Measurements from ENCODE around the gene C1orf115. TPM values are rescaled to one million over a fixed set of nuclear protein-coding genes. Genes with fewer than 3 reads are reported as not detected.
"Not testable (repeated sequence)": the region's sequence is repeated elsewhere in the genome, so short reads cannot be mapped to it uniquely, and the experiment has no call there.

The C1orf115 gene, protein sequence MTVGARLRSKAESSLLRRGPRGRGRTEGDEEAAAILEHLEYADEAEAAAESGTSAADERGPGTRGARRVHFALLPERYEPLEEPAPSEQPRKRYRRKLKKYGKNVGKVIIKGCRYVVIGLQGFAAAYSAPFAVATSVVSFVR
- 10 to 100 TPM; 22.9 to 31.2 TPM for total RNA-seq
- long read RNA-seq, partial matches to known transcripts, result 4 of 4 reads
- long read RNA-seq, other reads (novel, unspliced or antisense), result 0 of 4 reads

- ATAC-seq, result peak; percentile 97 to 98
- intact Hi-C loops (cut with DNase I), result loop anchor here (2.0 to 5.0 kb wide), 2 partner anchors 42 kb away; no protein-coding TSS in a partner anchor
- DNase-seq, result peak; percentile 77
Measured at GRCh38 chr1:220690140-220691052, at the start of gene C1orf115. Gene C1orf115 (plus strand): TSS chr1:220690363. CDS start chr1:220690403, 40 bp downstream.

DNA sequence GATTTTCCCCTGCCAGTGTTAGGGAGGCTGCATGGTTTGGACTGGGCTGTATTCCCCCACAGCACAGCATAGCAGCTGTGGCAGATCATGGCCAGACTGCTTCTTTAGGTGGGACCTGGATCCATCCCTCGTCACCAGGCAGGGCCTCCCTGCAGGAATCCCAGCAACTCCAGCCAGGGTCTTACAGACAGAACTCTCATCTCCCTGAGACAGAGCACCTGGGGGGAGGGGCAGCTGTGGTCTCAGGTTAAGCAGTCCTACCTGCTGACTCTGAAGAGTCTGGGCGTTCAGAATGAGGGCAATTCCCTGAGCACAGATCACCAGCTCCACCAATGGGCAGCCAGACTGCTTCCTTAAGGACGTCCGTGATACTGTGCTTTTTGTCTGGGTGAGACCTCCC is 47.9 kb upstream of the C1orf115 start:
- ATAC-seq, result no peak
- intact Hi-C loops (cut with DNase I), result no loop called here
- DNase-seq, result no peak

DNA sequence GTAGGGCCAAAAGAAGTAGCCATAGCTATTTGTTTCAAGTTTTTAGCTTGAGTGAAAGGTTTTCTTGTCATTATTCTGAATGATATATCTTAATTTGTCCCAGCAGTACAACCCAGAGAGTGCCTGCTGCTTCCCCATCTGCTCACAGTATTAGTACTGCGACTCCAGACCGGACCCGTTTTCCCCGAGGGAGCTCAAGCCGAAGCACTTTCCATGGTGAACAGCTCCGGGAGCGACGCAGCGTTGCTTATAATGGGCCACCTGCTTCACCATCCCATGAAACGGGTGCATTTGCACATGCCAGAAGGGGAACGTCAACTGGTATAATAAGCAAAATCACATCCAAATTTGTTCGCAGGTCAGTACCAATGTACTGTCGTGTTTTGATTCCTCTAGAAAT is 37.2 kb upstream of the C1orf115 start:
- no peak for ATAC-seq
- intact Hi-C loops (cut with DNase I), result no loop called here

GRCh38 chr1:220655509-220655908 is 34.7 kb upstream of the C1orf115 start:
- intact Hi-C loops (cut with DNase I), result no loop called here
- no peak for ATAC-seq
- DNase-seq, result no peak

More for the DNA sequence above, 37.2 kb upstream of the C1orf115 start:
- no peak for DNase-seq

- ATAC-seq (no peak), DNase-seq (no peak)
- intact Hi-C loops (cut with DNase I), result no loop called here
Measured at GRCh38 chr1:220655961-220656740, 34.0 kb upstream of the C1orf115 start.

GRCh38 chr1:220666349-220666748 is 23.8 kb upstream of the C1orf115 start:
- ATAC-seq (no peak), DNase-seq (no peak)
- intact Hi-C loops (cut with DNase I), result no loop called here

GRCh38 chr1:220669005-220669404 is 21.2 kb upstream of the C1orf115 start:
- intact Hi-C loops (cut with DNase I), result no loop called here
- no peak for DNase-seq
- no peak for ATAC-seq

DNA sequence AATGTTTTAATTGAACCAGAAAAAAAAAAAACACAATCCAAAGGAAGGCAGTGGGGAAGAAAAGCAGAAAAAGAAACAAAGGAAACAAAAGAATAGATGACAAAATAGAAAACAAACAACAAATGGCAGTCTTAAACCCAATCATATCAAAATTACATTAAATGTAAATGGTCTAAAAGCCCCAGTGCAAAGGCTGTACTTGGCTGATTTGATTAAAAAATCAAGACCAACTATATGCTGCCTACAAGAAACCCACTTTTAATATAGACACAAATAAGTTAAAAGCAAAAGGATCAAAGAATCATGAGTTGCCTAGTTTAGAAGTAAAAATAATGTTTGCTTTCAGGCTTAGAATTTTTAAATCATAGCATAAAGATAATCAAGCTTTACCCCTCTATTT is 19.8 kb upstream of the C1orf115 start:
- DNase-seq, result no peak
- ATAC-seq, result no peak
- intact Hi-C loops (cut with DNase I), result no loop called here

- ATAC-seq, result no peak
- intact Hi-C loops (cut with DNase I), result no loop called here
- no peak for DNase-seq
Measured at GRCh38 chr1:220673921-220674320, 16.2 kb upstream of the C1orf115 start.

GRCh38 chr1:220677251-220677650 is 12.9 kb upstream of the C1orf115 start:
- ATAC-seq, result no peak
- intact Hi-C loops (cut with DNase I), result no loop called here

DNA sequence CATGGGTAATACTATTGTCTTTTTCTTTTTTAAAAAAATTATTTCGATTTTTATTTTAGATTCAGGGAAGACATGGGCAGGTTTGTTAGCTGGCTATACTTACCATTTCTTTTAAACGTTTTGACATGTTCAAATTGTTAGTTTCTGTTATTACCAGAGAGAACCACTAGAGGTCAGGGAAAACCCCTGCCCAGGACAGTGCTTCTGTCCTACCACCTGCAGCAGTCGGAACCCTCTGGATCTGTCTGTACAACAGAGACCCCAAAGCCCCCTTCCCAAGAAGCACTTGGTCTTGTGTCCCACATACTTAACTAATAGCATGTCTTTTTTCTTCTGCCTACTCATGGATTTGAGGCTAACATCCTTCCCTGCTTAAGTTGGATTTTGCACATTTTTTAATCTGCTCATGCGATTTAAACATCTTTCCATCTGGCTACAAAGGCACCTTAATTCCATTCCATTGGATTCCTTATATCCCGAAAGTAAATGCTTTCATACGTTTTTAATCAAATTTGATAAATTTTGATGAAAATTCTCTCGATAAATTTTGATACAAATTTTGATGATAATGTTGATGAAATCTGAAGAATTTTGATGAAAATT is 10.0 kb upstream of the C1orf115 start:
- ATAC-seq, result peak; percentile 82 to 83
- intact Hi-C loops (cut with DNase I), result loop anchor here (2.0 to 5.0 kb wide), 2 partner anchors 97 kb away; no protein-coding TSS in a partner anchor

More at GRCh38 chr1:220677251-220677650, 12.9 kb upstream of the C1orf115 start:
- no peak for DNase-seq

DNA sequence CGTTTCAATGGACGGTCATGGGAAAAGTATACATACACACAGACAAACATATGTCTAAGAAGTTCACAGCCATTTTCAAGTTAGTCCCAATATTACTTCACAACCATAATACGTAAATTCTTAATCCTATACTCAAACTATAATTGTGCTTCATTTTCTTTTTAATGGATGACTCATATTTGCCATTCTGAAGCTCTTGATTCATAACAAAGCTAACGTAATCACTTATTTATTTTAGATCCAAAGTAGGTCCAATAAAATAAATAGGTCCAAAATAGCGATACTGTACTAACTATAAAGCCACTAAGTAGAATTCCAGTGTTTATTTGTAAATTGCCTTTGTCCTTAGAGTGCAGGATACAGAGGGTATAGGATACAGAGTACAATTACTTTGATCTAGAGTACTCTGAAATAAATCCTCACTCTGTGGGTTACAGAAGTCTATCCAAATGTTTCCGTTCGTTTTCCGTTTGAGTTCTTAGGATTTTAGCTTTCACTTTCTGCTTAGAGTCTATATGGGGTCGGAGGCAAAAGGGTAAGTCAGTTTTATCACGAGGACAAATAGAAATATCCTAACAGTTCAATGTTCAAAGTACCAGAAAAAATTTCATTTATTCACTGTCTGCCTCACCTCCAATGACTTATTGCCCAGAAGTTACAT is 8.8 kb upstream of the C1orf115 start:
- DNase-seq, result no peak
- ATAC-seq, result no peak
- intact Hi-C loops (cut with DNase I), result loop anchor here (2.0 to 5.0 kb wide), 2 partner anchors 95 to 96 kb away; no protein-coding TSS in a partner anchor

More for the DNA sequence above, 10.0 kb upstream of the C1orf115 start:
- DNase-seq, result no peak

- intact Hi-C loops (cut with DNase I), result loop anchor here in 1 of 2 donors (5.0 kb wide), 1 partner anchor 94 kb away; no protein-coding TSS in a partner anchor
- ATAC-seq, result no peak
- no peak for DNase-seq
Measured at GRCh38 chr1:220682901-220683576, 7.1 kb upstream of the C1orf115 start.

DNA sequence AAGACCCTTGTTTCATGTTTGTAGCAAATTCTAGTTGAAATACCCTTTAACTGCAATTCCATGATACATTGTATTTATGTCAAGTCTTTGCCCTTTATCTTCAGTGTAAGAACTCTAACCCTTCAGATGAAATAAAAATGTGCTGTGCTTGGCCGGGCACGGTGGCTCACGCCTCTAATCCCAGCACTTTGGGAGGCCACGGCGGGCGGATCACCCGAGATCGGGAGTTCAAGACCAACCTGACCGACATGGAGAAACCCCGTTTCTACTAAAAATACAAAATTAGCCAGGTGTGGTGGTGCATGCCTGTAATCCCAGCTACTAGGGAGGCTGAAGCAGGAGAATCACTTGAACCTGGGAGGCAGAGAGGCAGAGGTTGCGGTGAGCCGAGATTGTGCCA is 6.4 kb upstream of the C1orf115 start:
- intact Hi-C loops (cut with DNase I), result loop anchor here in 1 of 2 donors (5.0 kb wide), 1 partner anchor 94 kb away; no protein-coding TSS in a partner anchor
- DNase-seq, ATAC-seq: not testable (repeated sequence)

DNA sequence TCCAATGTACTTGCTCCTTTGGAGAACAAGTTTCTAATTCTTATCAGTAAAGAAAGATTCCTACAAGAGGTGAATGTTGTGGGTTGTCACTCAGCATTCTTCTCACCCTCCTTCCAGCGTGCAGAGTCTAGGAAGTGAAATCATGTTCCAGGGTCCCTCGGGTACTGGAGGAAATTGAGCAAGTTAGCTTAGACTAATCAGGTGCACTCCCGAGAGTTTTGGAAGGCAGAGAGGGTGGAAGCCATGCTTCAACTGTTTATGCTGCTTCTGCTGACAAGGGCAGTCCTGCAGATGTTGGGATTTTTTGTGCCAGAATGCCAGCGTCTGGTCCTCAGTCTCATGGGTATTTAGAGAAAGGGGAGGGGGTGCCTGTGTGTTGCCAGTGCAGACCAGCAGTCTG is 5.3 kb upstream of the C1orf115 start:
- DNase-seq (no peak), ATAC-seq (no peak)
- intact Hi-C loops (cut with DNase I), result loop anchor here in 1 of 2 donors (5.0 kb wide), 1 partner anchor 92 kb away; no protein-coding TSS in a partner anchor

- no peak for DNase-seq
- ATAC-seq, result no peak
- intact Hi-C loops (cut with DNase I), result no loop called here
Measured at GRCh38 chr1:220685879-220686278, 4.3 kb upstream of the C1orf115 start.

- ATAC-seq, result no peak
- DNase-seq, result no peak
- intact Hi-C loops (cut with DNase I), result no loop called here
Measured at GRCh38 chr1:220687809-220688208, 2.4 kb upstream of the C1orf115 start.

GRCh38 chr1:220689666-220690065 is 497 bp upstream of the C1orf115 start:
- ATAC-seq (no peak), DNase-seq (no peak)
- intact Hi-C loops (cut with DNase I), result loop anchor here (2.0 to 5.0 kb wide), 2 partner anchors 43 kb away; no protein-coding TSS in a partner anchor

All from left cardiac atrium (tissue), 4 donors.